ENCODE data around the gene EHD4.

GRCh38 chr15:41961001-41961518 is 11.3 kb downstream of the EHD4 start:
- no peak for TF ChIP-seq YBX1 (IDR thresholded peaks at IDR 0.05)
- TF ChIP-seq, protein P1, sequence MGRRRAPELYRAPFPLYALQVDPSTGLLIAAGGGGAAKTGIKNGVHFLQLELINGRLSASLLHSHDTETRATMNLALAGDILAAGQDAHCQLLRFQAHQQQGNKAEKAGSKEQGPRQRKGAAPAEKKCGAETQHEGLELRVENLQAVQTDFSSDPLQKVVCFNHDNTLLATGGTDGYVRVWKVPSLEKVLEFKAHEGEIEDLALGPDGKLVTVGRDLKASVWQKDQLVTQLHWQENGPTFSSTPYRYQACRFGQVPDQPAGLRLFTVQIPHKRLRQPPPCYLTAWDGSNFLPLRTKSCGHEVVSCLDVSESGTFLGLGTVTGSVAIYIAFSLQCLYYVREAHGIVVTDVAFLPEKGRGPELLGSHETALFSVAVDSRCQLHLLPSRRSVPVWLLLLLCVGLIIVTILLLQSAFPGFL (CRISPR knock-in tag; IDR thresholded peaks at IDR 0.05), result no peak
- TF ChIP-seq KLF10 (CRISPR knock-in tag; IDR thresholded peaks at IDR 0.05), result no peak
- no peak for TF ChIP-seq KHSRP (IDR thresholded peaks at IDR 0.05)
- TF ChIP-seq, protein P2, sequence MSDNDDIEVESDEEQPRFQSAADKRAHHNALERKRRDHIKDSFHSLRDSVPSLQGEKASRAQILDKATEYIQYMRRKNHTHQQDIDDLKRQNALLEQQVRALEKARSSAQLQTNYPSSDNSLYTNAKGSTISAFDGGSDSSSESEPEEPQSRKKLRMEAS (CRISPR knock-in tag; IDR thresholded peaks at IDR 0.05), result no peak
- no peak for TF ChIP-seq ZNF133 (CRISPR knock-in tag; IDR thresholded peaks at IDR 0.05)
- no peak for TF ChIP-seq MAZ (CRISPR knock-in tag; conservative IDR thresholded peaks at IDR 0.05 in 1 of 2, IDR thresholded peaks at IDR 0.05 in 1 of 2)
- TF ChIP-seq HMGXB4 (CRISPR knock-in tag; IDR thresholded peaks at IDR 0.05), result no peak
- TF ChIP-seq ZBTB7A (IDR thresholded peaks at IDR 0.05; ENCODE audit: borderline replicate concordance, control insufficient read depth, low read depth, low read length), result no peak
- TF ChIP-seq SETDB1 (IDR thresholded peaks at IDR 0.05; ENCODE audit: low read length), result no peak
- TF ChIP-seq HIVEP1 (CRISPR knock-in tag; IDR thresholded peaks at IDR 0.05), result no peak
- no peak for TF ChIP-seq BRF2 (IDR thresholded peaks at IDR 0.05; ENCODE audit: borderline replicate concordance, insufficient read depth, insufficient read length)

Measured in K562 (cell line).